Suprapubic skin (tissue), 4 donors: ENCODE results near the gene UBR2.

ENCODE experiments used
- CTCF ChIP-seq, 2 donors: fragments of 200-600 bp in 1 of 2; fragments of 450-650 bp in 1 of 2; sonication (generic) in 1 of 2; IDR thresholded peaks; one replicate each; pipeline ENCODE4 v1.5.1; 2016 to 2019; ENCODE audit warnings: antibody characterized with exemption in 2 of 2, mild to moderate bottlenecking in 1 of 2, moderate library complexity in 1 of 2
- EP300 ChIP-seq: sonication (generic); formaldehyde crosslinking; IDR thresholded peaks from one replicate; pipeline ENCODE4 v1.6.1; 2017; ENCODE audit warnings: antibody characterized with exemption
- POLR2A ChIP-seq, 2 donors: fragments of 450-650 bp; IDR thresholded peaks; one replicate each; pipeline ENCODE4 v1.6.1; 2017; ENCODE audit warnings: antibody characterized with exemption in 2 of 2, mild to moderate bottlenecking in 2 of 2, moderate library complexity in 2 of 2
- POLR2AphosphoS5 ChIP-seq, 3 donors: sonication (generic); formaldehyde crosslinking; IDR thresholded peaks; one replicate each; pipeline ENCODE4 v1.6.1; 2017; ENCODE audit warnings: antibody characterized with exemption in 3 of 3

GRCh38 chr6:42562788-42563405, 932 bp upstream of the UBR2 start:
- no peak for TF ChIP-seq POLR2AphosphoS5 (IDR thresholded peaks at IDR 0.05)
- TF ChIP-seq CTCF (IDR thresholded peaks at IDR 0.05), result no peak
- no peak for TF ChIP-seq POLR2A (IDR thresholded peaks at IDR 0.05)
- no peak for TF ChIP-seq EP300
